GM18868 (cell line): Measurements from ENCODE around the gene PSENEN.

ENCODE experiments used
- ATAC-seq: cut with Tn5 transposase; IDR thresholded peaks from one replicate; pipeline ENCODE4 v1.9.1; 2021; ENCODE audit warnings: mild to moderate bottlenecking, moderate library complexity; ENCODE audit not compliant: unreplicated experiment

The PSENEN gene

DNA sequence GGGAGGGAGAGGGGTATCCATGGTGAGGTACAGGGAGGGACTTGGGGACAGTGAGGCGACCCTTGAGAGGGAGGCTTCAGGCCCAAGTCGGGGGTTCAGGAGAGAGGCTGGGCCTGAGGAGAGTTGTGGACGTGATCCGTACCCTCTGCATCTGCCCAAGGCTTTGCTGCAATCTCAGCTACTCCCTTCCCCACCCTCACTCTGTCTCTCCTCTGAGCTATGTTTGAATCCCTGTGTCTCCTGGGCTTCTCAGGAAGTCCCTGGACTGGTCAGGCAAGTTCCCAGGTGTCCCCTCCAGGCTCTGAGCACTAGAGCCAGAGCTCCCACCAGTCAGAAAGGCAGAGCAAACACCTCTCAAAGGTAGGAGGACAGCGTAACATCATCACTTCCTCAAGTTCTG lies 4.7 kb downstream of the PSENEN start:
- no peak for ATAC-seq

DNA sequence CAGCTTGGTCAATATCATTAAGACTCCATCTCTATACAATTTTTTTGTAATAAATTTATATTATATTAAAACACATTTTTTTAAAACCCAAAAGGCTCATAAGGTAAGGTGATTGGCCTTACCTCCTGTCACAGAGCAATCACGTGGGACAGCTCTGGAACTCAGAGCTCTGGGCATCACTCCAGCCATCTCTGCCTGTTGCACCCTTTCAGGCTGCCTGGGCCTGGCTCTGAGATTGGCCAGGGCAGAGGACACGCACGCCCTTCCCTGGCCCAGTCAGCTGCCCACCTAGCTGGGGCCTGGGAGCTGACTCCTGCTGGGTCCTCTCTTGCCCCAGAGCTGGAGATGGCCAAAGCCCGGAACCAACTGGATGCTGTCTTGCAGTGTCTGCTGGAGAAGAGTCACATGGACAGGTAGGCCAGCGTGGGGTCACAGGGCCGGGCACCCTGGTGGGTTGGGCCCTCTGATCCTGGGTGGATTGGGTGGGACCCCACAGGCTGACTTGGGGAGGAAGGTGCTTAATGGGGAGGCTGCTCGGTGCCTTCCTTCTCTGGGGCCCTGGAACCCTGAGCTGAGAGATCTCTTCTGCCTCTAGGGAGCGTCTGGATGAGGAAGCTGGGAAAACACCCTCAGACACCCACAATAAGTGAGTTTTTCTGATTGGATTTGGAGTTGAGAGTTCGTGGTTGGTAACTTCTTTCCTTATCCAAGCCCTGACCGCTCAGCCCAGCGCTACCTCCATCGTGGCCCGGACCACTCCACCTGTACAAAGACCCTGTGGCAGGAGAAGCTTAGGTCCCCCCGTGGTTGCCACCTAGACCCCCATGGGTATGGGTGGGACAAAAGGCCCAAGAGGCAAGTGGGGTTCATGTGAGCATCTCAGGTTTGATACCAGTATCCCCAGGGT lies 6.6 kb downstream of the PSENEN start:
- no peak for ATAC-seq

DNA sequence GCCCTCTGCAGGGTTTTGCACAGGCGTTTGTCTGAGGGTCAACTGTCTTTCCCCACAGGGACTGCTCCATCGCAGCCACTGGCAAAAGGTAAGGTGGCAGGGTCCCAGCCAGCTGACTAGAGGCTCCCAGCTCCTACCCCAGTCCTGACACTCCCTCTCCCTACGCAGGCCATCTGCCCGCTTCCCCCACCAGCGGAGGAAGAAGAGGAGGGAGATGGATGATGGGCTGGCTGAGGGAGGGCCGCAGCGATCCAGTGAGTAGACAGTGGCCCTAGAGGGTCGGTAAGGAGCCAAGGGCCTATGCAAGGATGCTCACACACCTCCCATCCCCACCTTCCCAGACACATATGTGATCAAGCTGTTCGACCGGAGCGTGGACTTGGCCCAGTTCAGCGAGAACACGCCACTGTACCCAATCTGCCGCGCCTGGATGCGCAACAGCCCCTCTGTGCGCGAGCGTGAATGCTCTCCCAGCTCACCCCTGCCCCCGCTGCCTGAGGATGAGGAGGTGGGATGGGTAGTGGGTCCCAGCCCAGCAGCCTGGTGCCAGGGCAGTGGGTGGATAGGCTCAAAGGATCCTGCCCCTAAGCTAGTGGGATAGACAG lies 7.4 kb downstream of the PSENEN start:
- ATAC-seq: no peak

DNA sequence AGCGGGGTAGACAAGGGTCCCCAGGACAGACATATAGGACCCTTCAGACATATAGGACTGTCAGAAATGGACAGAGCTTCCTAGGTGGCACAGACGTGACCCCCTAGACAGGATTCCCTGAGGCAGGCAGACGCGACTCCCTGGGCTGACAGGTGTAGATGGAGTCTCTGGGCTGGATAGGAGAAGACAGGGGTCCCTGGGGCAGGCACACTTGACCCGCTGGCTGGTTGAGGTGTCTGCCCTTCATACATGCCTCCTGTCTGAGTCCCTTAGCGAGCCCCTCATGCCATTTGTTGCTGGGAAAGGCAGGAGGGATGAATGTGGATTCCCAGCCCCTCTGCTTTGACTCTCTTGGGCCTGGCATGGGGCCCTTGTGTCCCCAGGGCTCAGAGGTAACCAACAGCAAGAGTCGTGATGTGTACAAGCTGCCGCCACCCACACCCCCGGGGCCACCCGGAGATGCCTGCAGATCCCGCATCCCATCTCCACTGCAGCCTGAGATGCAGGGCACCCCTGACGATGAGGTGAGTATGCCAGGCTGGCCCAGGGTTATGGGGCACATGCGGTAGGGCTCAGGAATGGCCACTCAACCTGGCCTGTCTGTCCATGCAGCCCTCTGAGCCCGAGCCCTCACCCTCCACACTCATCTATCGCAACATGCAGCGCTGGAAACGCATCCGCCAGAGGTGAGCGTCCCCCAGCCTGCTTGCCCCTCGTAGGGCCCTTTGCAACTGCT lies 8.4 kb downstream of the PSENEN start:
- no peak for ATAC-seq

DNA sequence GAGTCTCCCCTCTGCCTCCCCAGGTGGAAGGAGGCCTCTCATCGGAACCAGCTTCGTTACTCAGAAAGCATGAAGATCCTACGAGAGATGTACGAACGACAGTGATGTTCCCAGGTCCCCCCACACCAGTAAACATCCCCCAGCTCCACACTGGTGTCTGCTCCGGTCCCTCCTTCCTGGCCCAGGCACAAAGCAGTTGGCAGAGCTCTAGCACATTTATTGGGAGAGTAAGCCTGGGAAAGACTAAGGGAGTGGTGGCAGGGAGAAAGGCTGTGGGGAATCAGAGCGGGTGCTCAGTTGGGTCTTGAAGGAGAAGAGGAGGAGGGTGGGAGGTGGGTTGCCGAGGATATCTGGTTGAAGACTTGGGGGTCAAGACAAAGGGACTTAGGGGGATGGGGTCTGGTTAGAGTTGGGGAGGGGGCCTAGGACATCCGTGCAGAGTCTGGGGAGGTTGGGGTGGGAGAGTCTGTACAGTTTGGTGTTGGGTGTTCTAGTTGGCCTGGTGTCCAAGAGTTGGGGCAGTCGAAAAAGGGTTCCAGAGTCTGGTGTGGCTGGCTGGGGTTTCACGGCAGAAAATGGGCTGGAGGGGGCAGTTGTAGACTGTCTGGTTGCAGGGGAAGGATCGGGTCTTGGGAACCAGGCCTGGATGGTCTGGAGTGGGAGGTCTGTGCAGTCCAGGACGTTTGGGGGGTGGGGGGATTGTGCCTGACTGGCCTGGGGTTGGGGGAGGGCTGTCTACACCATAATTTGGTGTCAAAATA lies 9.1 kb downstream of the PSENEN start:
- ATAC-seq: no peak

DNA sequence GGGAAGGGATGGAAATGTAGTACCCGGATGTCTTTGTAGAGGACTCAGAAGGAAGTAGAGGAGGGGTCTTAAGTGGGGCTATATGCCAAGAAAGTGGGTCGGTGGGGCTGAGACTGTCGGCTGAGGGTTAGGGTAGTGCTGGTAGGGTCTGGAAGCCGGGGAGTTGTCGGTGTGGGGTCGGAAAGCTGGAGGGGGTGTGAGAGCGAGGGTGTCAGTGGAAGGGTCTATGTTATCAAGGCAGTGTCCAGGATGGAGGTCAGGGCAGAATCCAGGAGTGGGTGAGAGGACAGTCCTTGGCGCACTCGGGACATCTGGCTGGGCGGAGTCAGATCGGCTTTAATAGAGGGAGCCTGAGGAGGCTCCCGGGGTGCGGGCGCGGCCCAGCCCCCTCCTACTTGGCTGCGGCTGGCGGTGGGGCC lies 9.7 kb downstream of the PSENEN start:
- ATAC-seq: no peak

DNA sequence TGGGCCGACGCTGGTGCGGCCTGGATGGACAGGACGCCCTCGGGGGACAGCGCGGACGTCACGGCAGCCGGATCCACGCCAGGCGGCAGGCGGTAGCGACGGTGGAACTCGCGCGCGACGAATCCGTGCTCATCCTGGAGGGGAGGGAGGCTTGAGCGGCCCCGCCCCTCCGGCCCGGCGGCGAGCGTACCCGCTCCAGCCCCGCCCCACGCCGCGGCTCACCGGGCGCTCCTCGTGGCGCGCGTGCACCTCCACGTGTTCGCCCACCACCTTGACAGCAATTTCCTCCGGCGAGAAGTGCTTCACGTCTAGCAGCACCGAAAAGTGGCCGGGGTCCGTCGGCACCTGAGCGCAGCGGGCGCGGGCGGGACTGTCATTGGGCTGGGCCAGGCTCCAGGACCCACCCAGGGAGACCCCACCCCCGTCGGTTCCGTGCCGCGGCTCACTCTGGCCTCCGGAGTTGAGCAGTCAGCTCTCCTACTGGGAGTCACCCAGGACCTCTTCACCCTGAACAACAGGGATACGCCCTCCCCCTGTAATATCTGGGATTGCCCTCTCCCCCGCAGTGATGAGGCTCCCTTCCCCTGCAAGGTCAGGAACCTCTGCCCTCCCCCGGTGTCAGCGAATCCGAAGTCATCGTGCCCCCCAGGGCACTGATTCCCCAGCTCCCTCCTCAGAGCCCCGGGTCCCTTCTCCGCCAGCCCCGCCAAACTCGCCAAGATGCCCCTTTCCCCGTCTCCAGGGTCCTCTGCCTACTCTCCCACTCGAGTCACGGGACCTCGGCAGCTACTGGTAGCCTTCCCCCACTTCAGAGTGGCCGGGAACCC lies 10.3 kb downstream of the PSENEN start:
- no peak for ATAC-seq

DNA sequence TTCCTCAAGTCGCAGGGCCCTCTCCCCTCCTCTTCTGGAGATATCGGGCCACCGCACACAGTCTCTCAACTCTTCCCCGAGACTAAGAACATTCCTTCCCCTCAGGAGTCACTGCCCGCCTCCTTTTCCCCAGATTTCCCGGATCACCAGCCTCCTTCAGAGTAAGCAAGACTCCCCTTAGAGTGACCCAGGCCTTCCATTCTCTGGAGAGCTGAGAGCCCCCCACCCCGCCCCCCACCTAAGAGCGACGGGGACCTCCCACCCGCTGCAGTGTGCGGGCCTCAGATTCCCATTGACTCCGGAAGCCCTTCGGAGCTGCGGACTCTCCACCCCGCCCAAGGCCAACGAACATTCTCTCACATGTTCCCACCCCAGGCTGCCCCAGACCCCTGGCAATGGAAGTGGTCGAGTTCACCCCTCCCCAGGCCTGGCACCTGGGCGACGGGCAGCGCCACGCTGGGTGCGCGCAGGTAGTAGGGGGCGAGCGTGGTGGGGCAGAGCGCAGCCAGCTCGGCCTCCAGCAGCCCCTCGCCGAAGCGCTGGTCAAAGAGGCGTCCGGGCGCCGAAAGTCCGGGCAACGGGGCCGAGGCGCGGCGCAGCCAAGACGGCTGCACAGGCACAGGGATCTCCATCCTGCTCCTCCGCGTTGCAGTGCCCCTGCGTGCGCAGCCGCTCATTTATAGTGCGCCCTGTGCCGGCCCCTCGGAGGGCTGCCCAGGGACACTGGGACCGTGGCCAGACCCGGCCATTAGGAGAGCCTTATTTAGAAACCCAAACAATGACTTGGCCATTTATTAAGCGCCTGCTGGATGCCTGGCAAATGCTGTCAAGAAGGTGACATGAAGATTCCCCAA lies 11.2 kb downstream of the PSENEN start, which contains the start of gene HSPB6:
HSPB6 (minus strand) TSS at position 653 of the 854 bp plus-strand sequence; CDS start at position 632, 21 bp downstream.
- ATAC-seq: no peak

DNA sequence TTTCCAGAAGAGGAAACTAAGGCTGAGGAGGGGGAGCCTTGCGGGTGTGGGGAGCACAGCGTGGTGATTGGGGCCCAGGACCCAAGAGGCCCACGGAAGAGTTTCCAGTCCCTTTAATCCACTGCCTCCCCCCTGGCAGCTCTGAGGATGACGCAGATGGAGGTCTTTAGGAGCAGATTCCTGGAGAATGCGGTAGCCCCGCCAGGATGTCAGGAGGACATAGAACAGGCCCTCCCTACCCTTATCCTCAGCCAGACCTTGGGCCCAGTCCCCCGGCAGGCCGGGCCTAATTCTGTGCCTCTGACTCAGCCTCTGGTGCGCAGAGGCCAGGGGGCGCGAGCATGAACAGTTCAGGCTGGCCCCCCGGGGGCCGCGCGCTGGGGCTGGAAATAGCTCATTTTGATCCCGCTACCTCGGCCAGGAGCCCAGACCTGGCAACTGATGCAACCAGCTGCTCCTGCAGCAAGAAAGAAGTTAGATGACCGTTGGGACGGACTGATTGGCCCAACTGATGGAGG lies 11.8 kb downstream of the PSENEN start:
- ATAC-seq: no peak

DNA sequence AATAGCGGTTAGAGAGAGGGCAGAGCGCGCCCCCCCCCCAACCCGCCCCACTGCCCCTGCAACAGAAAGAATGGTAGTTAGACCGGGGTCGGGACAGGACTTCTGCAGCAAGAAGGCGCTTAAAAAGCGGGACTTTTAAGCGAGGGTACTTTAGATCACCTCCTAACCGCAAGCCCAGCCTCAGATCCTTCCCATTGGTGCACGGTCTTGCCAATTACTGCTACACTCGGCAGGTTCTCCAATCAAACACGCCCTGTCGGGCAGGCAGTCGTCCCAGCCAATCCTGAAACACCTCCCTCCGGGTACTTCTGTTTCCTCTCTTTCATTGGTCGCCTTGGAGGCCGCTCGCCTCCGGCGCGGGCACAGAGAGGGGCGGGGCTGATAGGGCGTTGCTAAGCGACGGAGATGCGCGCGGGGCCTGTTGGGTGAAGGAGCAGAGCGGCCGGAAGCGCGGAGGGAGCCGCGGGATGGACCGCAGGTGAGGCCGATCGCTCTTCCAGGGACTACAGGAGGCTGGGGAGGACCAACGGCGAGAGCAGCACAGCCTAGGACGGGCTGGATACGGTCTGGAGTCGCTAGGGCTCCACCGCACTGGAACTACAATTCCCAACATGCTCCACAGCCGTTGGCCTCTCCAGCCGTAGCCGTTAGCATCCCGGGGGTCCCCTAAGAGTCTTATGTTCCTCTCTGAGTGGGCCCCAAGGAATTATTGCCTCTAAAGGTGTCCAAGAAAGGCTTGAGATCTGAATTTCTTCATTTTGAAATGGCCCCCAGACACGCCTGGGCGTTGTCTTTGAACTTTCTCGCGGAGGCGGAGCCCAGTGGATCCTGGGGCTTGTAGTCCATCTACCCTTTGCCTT lies 12.5 kb downstream of the PSENEN start, which contains the start of gene PROSER3:
PROSER3 (plus strand) TSS at position 428 of the 860 bp plus-strand sequence; CDS start at position 468, 40 bp downstream.
- ATAC-seq: peak; percentile 95

DNA sequence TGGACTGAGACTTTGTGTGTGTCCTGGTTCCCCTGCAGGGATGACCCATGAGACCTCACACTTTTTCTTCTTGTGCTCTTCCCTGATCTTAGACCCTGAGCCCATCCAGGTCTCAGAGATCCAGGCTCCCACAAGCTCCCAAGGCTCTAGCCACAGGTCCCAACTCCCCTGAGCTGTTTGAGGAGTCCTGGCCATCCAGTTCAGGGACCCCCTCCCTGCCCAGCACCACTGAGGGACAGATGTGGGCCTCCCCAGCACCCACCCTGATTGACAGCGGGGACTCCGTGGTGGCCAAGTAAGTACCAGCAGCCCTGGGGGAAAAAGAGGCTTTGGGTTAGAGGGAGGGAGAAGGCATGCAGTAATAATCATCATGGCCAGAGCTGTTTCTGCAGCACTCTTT lies 14.2 kb downstream of the PSENEN start:
- ATAC-seq: no peak

DNA sequence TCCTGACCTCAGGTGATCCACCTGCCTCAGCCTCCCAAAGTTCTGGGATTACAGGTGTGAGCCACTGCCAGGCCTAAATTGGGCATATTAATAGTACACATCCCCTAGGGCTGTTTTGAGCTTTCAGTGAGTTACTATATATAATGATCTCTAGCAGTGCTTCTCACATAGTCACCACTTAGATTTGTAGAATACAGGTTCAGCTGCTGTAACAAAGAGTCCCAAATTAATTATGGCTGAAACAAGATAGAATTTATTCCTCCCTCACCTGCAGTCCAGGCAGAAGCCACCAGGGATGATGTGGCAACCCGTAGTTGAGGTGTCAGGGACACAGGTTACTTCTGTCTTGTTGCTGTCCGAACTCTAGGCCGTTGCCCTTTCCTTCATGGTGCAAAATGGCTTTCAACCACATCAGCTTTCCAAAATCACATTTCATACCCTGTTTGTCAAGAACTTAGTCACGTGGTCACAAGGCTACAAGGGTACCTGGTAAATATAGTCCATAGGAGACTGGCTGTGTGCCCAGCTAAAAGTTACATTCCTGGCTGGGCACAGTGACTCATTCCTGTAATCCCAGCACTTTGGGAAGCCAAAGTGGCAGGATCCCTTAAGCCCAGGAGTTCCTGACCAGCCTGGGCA lies 15.4 kb downstream of the PSENEN start:
- no peak for ATAC-seq

DNA sequence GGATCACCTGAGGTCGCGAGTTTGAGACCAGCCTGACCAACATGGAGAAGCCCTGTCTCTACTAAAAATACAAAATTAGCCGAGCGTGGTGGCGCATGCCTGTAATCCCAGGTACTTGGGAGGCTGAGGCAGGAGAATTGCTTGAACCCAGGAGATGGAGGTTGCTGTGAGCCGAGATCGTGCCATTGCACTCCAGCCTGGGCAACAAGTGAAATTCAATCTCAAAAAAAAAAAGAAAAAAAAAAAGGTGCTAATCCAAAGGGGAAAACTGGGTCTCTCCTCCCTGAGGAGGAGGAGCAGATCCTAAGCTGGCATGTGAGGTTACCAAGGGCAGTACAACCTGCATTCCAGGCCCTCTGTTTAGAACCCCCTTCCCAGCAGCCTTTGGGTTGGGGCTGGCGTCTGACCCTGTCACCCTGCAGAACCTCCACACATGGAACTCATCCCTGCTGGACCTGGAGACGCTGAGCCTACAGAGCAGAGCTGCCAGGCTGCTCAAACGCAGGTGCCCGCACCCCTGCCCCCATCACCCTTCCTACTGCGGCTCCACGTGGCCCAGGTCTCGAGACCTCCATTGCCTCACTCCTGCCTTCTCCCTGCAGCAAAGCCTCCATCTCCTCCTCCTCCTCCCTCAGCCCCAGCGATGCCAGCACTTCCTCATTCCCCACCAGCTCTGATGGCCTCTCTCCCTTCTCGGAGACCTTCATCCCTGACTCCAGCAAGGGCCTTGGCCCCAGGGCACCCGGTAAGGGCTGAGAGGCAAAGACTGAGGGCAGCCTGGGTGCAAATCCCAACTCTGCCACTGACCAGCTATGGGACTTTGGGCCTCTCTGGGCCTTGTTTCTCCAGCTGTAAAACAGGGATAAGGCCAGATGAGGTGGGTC lies 19.2 kb downstream of the PSENEN start:
- no peak for ATAC-seq

DNA sequence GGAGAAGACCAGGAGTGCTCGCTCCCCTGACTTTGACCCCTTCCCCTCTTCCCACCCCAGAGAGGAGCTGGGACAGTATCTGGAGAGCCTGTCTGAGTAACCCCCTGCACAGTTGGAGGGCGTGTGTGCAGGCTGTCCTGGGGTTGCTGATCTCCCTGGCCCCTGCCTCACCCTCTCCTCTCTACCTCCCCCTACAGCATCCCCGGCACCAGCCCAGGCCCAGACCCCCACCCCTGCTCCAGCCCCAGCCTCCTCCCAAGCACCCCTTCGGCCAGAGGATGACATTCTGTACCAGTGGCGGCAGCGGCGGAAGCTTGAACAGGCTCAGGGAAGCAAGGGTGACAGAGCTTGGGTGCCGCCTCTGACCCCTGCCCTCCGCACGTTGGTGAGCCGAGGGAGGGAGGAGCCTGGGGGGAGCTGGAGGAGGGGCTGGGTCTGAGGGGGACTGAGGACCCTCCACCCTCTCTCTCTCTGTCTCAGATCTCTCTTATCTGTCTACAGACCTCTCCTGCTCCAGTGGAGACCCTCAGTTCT lies 21.2 kb downstream of the PSENEN start:
- ATAC-seq: no peak

DNA sequence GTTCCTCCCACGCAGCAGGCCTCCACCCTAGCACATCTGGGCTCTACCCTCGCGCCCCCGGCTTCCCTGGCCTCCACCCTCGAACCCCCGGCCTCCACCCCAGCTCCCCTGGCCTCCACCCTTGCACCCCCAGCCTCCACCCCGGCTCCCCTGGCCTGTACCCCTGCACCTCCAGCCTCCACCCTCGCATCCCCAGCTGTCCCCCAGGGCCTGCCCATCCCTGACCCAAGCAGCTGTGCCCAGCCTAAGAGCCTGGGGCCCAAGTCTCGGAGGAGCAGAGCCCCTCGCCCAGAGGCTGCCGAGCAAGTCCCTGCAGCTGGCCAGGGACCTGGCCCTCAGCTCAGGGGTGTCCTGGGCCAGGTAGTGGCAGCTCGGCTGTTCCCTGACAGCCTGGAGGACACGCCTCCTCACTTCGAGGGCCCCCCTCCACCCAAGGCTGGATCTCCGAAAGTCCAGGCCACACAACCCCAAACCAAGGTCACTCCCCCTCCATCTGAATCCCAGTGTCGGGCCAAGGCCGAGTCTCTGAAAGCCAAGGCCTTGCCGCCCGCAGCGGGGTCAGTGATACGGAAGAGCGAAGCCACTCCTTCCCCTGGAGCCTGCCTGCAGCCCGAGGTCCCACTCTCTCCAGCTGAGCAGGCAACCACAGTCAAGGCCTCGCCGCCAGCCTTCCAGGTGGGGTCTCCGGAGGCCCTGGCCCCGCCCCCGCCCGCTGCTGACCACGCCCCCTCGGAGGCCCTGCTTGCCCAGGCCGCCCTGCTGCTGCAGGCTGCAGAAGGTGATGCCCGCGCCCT lies 22.0 kb downstream of the PSENEN start:
- no peak for ATAC-seq
